Activated T-cell treated with anti-CD3 and anti-CD28 coated beads, Interleukin-2, amount 50 U/mL, for 24 hours (primary cell): ENCODE results near the gene MRPL40.

Experiments
- DNase-seq: peaks from one replicate; pipeline ENCODE4 v3.0.0-alpha.2; 2020
- H3K27ac Mint-ChIP-seq: 2 replicates; pipeline ENCODE4 v1.8.0; 2020; ENCODE audit warnings: mild to moderate bottlenecking, mixed read lengths
- H3K27me3 Mint-ChIP-seq: 2 replicates; pipeline ENCODE4 v1.8.0; 2020; ENCODE audit warnings: mixed read lengths
- H3K36me3 Mint-ChIP-seq: 2 replicates; pipeline ENCODE4 v1.8.0; 2020; ENCODE audit warnings: low read depth, mixed read lengths
- H3K4me1 Mint-ChIP-seq: 2 replicates; pipeline ENCODE4 v1.8.0; 2020; ENCODE audit warnings: low read depth, mixed read lengths
- H3K4me3 Mint-ChIP-seq: 2 replicates; pipeline ENCODE4 v1.8.0; 2020; ENCODE audit warnings: mild to moderate bottlenecking, moderate library complexity, mixed read lengths
- H3K9me3 Mint-ChIP-seq: 2 replicates; pipeline ENCODE4 v1.8.0; 2020; ENCODE audit warnings: mixed read lengths

Gene MRPL40

DNA sequence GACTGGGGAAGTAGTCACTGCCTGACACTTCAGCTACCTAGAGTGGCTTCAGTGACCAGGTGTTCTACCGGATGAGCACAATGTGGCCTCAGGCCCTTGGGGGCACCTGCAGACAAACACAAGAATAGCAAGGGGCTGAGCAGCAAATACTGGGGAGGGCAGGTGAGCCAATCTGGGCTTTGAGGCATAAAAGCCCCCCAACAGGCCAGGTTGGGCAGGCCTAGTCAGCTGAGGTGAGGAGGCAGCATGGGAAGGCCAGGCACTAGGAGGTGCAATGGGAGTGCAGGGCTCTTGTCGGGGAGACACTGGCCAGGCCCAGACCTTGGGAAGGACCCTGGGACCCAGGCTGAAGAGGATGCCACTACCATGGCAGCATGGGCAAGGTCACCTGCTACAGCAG is 37.7 kb downstream of the MRPL40 start:
- Mint-ChIP-seq H3K27me3 (no peaks in the 10 kb centered on the region), H3K4me3 (no peak overlapping the region), H3K9me3 (no peaks in the 10 kb centered on the region), H3K36me3 (peaks cover 96% of the 10 kb centered on the region), H3K4me1 (peaks cover 2% of the 10 kb centered on the region), H3K27ac (no peak overlapping the region)
- DNase-seq: no peak

DNA sequence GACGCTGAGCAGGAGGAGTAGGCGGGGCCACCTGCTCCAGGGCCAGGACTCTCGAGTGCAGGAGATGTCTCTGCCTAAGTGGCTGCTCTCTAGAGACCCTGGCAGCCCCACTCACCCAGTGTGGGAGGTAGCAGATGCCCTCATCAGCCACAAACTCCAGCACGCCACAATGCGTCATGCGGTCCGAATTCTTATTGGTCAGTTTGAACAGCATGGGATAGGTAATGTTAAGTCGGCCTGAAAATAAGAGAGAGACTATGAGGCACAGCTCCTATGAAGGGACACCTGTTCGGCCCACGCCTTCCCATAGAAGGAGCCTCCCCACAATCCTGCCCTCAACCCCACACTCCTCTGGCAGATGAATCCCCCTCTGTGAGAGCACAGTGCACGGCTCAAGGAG is 39.2 kb downstream of the MRPL40 start:
- peaks cover 94% of the 10 kb centered on the region for H3K36me3 Mint-ChIP-seq
- peaks cover 14% of the 10 kb centered on the region for H3K4me1 Mint-ChIP-seq
- no peaks in the 10 kb centered on the region for H3K27me3 Mint-ChIP-seq
- no peak overlapping the region for H3K27ac Mint-ChIP-seq
- H3K4me3 Mint-ChIP-seq: no peak overlapping the region
- no peaks in the 10 kb centered on the region for H3K9me3 Mint-ChIP-seq
- no peak for DNase-seq

GRCh38 chr22:19472233-19472632 is 39.9 kb downstream of the MRPL40 start:
- H3K36me3 Mint-ChIP-seq: peaks cover 90% of the 10 kb centered on the region
- no peaks in the 10 kb centered on the region for H3K9me3 Mint-ChIP-seq
- no peaks in the 10 kb centered on the region for H3K27me3 Mint-ChIP-seq
- DNase-seq: no peak
- H3K4me3 Mint-ChIP-seq: no peak overlapping the region
- no peak overlapping the region for H3K27ac Mint-ChIP-seq
- peaks cover 17% of the 10 kb centered on the region for H3K4me1 Mint-ChIP-seq

GRCh38 chr22:19473578-19473977 is 41.2 kb downstream of the MRPL40 start:
- H3K27ac Mint-ChIP-seq: no peak overlapping the region
- H3K27me3 Mint-ChIP-seq: no peaks in the 10 kb centered on the region
- H3K9me3 Mint-ChIP-seq: no peaks in the 10 kb centered on the region
- peaks cover 86% of the 10 kb centered on the region for H3K36me3 Mint-ChIP-seq
- H3K4me1 Mint-ChIP-seq: peaks cover 25% of the 10 kb centered on the region
- no peak for DNase-seq
- no peak overlapping the region for H3K4me3 Mint-ChIP-seq

DNA sequence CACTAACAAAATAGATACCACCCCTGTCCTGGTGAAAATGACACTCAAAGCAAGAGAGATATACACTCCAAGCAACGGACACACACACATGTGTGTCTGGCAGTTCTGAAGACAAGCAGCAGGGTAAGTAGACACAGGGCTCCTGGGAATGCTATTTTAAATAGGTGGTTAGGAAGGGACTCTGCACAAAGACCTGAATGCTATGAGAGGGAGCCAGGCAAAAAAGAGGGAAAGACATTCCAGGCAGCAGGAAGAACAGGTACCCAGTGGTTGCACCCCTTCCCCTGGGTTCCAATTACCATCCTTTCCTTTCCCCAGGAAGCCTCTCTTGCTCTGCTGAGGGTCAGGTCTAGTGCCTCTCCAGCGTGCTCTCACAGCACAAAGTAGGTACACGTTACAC is 43.7 kb downstream of the MRPL40 start:
- Mint-ChIP-seq H3K4me1 (peaks cover 35% of the 10 kb centered on the region), H3K27me3 (no peaks in the 10 kb centered on the region), H3K27ac (peak overlapping the region; percentile 68), H3K9me3 (no peaks in the 10 kb centered on the region), H3K36me3 (peaks cover 78% of the 10 kb centered on the region), H3K4me3 (no peak overlapping the region)
- no peak for DNase-seq

DNA sequence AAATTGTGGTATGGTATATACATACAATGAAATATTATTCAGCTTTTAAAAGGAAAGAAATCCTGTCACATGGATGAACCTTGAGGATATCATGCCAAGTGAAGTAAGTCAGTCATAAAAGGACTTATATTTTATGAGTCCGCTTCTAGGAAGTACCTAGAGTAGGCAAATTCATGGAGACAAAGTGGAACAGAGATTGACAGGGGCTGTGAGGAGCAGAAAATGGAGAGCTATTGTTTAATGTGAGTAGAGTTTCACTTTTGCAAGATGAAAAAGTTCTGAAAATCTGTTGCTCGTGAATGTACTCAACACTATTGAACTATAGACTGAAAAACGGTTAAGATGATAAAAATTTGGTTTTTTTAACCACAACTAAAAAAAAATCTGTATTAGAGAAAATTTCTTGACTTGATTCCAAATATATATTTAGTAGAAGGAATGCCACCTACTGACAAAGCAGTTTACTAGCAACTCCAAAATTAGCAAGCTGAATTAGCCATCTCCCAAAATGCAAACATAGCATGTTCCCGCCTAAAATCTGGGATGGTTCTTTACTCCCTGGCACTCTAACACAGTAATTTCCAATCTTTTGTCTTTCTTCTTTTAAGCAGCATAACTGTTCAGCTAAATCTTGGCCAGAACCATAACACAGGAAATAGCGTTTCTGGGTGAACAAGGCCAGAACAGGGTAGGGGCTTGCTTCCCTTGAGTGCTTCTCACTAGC is 45.1 kb downstream of the MRPL40 start:
- Mint-ChIP-seq H3K4me1 (peaks cover 35% of the 10 kb centered on the region), H3K9me3 (no peaks in the 10 kb centered on the region), H3K27ac (peak overlapping the region; percentile 87), H3K27me3 (no peaks in the 10 kb centered on the region), H3K36me3 (peaks cover 74% of the 10 kb centered on the region), H3K4me3 (peak overlapping the region; percentile 100)
- no peak for DNase-seq

DNA sequence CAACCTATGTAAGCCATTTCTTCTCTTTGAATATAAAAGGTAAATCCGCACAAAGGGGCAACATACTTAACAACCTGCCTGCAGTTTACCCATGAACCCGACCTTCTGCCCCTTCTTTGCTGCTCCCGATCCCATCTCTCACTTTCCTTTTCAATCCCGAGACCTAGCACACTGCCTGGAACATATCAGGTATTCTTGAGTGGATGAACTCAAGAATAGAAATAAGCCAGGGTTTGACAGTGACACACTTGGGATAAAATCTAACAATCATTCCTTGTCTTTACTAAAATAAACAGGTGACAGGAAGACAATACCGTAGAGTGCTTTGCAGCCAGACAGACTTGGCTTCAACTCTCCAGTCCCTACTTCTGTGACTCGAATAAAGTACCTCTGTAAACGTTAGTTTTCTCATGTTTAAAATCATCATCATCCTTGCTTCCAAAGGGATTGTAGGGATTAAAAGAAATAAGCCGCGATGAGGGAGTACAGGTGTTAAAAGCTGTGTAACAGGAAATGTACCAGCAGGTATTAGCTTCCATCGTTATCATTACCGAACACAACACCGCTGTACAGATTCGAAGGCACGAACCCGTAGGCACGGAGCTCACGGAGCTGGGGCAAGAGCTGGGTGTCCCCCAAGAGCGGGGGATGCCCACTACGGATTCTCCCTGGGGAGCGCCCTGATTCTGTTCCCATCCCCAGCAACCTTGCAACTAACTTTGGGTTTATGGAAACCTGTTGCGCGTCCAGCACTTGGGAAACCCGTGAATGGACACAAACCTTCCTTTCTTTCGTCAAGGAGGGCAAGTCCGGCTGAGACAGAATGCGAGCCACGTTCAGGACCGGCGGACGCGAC is 45.9 kb downstream of the MRPL40 start:
- DNase-seq: no peak
- Mint-ChIP-seq H3K9me3 (no peaks in the 10 kb centered on the region), H3K4me1 (peaks cover 41% of the 10 kb centered on the region), H3K27me3 (no peaks in the 10 kb centered on the region), H3K36me3 (peaks cover 74% of the 10 kb centered on the region), H3K27ac (peak overlapping the region; percentile 87), H3K4me3 (peak overlapping the region; percentile 100)

- Mint-ChIP-seq H3K36me3 (peaks cover 74% of the 10 kb centered on the region), H3K4me3 (peak within 1 kb of the TSS; percentile 100), H3K4me1 (peaks cover 46% of the 10 kb centered on the region), H3K27me3 (no peaks in the 10 kb centered on the region), H3K9me3 (no peaks in the 10 kb centered on the region), H3K27ac (peak within 1 kb of the TSS; percentile 100)
- DNase-seq: peak; percentile 87
These were observed 46.6 kb downstream of the MRPL40 start, which contains the start of gene UFD1 for GRCh38 chr22:19478901-19479354. UFD1 (minus strand) TSS chr22:19479193; CDS start chr22:19479085, 108 bp downstream.

- H3K4me1 Mint-ChIP-seq: peaks cover 47% of the 10 kb centered on the region
- H3K36me3 Mint-ChIP-seq: peaks cover 76% of the 10 kb centered on the region
- no peaks in the 10 kb centered on the region for H3K9me3 Mint-ChIP-seq
These were observed 47.2 kb downstream of the MRPL40 start, which contains the start of gene CDC45 for GRCh38 chr22:19479355-19480172. CDC45 (plus strand) TSS chr22:19479920; CDS start chr22:19479969, 49 bp downstream.

GRCh38 chr22:19480173-19480568 is 47.8 kb downstream of the MRPL40 start:
- peak overlapping the region; percentile 100 for H3K4me3 Mint-ChIP-seq
- peak overlapping the region; percentile 100 for H3K27ac Mint-ChIP-seq
- H3K9me3 Mint-ChIP-seq: no peaks in the 10 kb centered on the region
- H3K27me3 Mint-ChIP-seq: no peaks in the 10 kb centered on the region
- peaks cover 77% of the 10 kb centered on the region for H3K36me3 Mint-ChIP-seq
- DNase-seq: no peak
- H3K4me1 Mint-ChIP-seq: peaks cover 48% of the 10 kb centered on the region

More at GRCh38 chr22:19479355-19480172, 47.2 kb downstream of the MRPL40 start, which contains the start of gene CDC45:
- Mint-ChIP-seq H3K27me3 (no peaks in the 10 kb centered on the region), H3K27ac (peak within 1 kb of the TSS; percentile 100), H3K4me3 (peak within 1 kb of the TSS; percentile 100)
- DNase-seq: peak; percentile 91

GRCh38 chr22:19480789-19481188 is 48.4 kb downstream of the MRPL40 start:
- Mint-ChIP-seq H3K27ac (peak overlapping the region; percentile 100), H3K36me3 (peaks cover 77% of the 10 kb centered on the region), H3K4me3 (peak overlapping the region; percentile 100), H3K27me3 (no peaks in the 10 kb centered on the region), H3K4me1 (peaks cover 43% of the 10 kb centered on the region), H3K9me3 (no peaks in the 10 kb centered on the region)
- DNase-seq: no peak

DNA sequence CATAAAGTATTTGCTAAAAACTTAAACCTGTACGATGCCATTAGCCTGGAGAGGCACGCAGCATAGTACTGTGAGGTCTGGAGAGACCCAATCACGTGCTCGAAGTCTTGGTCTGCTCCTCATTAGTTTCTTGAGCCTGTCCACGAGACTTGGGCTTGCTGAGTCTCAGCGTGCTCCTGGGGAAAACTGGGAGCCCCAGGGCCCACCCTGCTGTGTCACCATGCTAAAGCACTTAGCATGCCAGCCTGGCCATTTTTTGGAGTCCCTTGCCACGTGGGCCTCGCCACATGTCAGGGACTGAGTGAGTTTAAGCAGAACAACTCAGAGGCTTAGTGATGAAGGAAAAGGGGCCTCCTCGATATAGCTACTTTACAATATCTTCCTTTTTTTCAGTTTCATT is 50.0 kb downstream of the MRPL40 start:
- H3K27ac Mint-ChIP-seq: peak overlapping the region; percentile 2
- no peak overlapping the region for H3K4me3 Mint-ChIP-seq
- peaks cover 75% of the 10 kb centered on the region for H3K36me3 Mint-ChIP-seq
- no peak for DNase-seq
- peaks cover 33% of the 10 kb centered on the region for H3K4me1 Mint-ChIP-seq
- no peaks in the 10 kb centered on the region for H3K9me3 Mint-ChIP-seq
- H3K27me3 Mint-ChIP-seq: no peaks in the 10 kb centered on the region

GRCh38 chr22:19483481-19484244 is 51.3 kb downstream of the MRPL40 start:
- DNase-seq: no peak
- Mint-ChIP-seq H3K9me3 (no peaks in the 10 kb centered on the region), H3K4me1 (peaks cover 27% of the 10 kb centered on the region), H3K27ac (peak overlapping the region; percentile 79), H3K36me3 (peaks cover 80% of the 10 kb centered on the region), H3K4me3 (peak overlapping the region; percentile 3), H3K27me3 (no peaks in the 10 kb centered on the region)
